Midbrain (tissue), 1 donor: ENCODE measurements around the gene UGT1A9.
"Not testable (repeated sequence)": the region's sequence is repeated elsewhere in the genome, so short reads cannot be mapped to it uniquely, and the experiment has no call there.

Source experiments
- DNase-seq: peaks from one replicate; lab custom pipeline; 2025; lab: John Stamatoyannopoulos, UW

The UGT1A9 gene

GRCh38 chr2:233671290-233672161, at the start of gene UGT1A9:
TSS of gene UGT1A9 (plus strand) at chr2:233671898. CDS start at chr2:233671935, 37 bp downstream.
- DNase-seq, result no peak

GRCh38 chr2:233627331-233628025, 44.2 kb upstream of the UGT1A9 start:
- DNase-seq, result no peak

- not testable (repeated sequence) for DNase-seq
Observed at GRCh38 chr2:233636306-233636705, 35.4 kb upstream of the UGT1A9 start, which contains the start of gene UGT1A10. TSS of gene UGT1A10 (plus strand) at chr2:233636448. CDS start at chr2:233636523, 75 bp downstream.

DNA sequence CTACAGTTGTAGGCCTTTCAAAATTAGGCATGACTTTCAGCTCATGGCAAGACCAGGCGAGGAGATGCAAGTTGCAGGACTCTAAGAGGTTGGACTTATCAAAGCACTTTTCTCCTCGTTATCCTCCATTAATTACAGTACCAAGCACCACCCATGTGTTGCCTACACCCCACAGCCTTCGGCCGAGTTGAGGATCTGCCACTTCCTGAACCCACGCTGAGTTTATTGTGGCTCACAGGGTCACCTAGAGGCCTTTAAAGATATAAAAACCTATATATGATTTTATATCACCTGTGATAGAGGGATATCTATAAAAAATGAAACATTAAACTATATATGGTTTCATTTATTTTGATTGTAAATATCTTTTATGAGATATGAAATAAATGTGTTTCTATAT, 32.9 kb upstream of the UGT1A9 start:
- no peak for DNase-seq

DNA sequence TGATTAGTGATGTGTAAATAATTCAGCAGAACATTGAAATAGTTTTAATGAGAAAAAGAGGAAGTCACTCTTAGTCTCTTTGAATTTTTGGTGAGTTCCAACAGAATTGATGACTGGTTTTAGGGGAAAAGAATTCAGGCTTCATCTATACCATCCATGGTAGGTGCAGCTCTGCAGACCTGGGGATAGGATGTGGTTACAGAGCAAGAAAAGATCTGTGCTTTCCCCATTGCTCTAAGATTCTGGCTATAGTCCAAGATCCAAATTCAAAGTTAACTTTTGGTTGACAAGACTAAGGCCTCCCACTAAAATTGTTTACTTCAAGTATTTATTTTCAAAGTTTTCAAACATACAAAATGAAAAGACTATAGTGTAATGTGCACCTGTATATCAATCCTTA, 31.8 kb upstream of the UGT1A9 start:
- no peak for DNase-seq

DNA sequence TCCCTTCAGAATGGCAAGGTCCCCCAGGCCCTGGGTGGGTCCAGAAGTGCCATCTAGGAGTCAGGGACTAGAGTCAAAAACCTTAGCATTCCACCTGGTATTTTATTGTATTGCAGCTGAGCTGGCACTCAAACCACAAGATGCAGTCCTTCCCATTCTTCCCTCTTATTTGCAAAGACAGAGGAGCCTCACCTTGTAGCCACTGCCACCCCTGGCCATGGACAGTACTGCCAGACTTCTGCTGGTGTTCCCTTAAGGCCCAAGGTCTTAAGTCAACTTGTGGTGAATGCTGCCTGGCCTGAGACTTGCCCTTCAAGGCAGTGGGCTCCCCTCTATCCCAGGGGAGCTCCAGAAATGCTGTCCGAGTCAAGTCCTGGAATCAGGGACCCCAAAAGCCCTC, 28.6 kb upstream of the UGT1A9 start:
- DNase-seq, result no peak

GRCh38 chr2:233646033-233646432, 25.7 kb upstream of the UGT1A9 start:
- DNase-seq, result not testable (repeated sequence)

GRCh38 chr2:233650981-233651380, 20.7 kb upstream of the UGT1A9 start:
- no peak for DNase-seq

GRCh38 chr2:233651430-233651829, 20.3 kb upstream of the UGT1A9 start:
- DNase-seq, result no peak

DNA sequence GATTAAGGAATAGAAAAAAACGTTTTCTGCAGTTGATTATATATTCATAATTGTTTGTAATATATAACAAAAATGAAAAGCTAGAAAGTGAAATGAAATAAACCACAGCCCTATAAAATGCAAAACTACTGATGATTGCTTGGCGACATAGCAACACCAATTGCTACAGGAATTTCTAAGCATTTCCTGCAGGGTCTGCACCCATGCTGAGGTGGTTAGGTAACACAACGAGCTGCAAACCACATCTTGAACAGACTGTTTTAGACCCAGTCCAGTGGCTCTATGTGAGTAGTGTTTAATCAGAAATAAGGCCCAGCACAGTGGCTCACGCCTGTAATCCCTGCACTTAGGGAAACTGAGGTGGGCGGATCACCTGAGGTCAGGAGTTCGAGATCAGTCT, 17.2 kb upstream of the UGT1A9 start:
- no peak for DNase-seq

GRCh38 chr2:233655043-233655442, 16.7 kb upstream of the UGT1A9 start:
- no peak for DNase-seq

- DNase-seq, result not testable (repeated sequence)
Observed at GRCh38 chr2:233655943-233656342, 15.8 kb upstream of the UGT1A9 start.

DNA sequence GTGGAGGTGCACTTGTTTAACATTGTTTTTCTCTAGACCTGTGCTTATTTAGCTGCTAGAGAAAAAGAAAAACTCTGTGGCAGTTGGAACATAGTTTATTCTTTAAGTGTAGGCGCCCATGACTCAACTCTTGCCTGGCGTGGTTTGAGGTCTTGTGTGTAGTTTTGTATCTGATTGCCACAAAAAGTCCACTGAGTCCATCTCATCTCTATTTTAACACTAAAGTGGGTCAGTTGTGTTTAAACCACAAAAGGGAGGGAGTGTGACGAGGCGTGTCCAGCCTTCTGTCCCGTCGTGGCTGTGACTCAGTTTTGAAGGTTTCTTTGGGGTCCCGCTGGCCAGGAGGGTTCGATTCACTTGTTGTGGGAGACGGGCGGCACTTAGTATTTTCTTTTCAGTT, 15.3 kb upstream of the UGT1A9 start:
- no peak for DNase-seq

- DNase-seq, result no peak
Observed at GRCh38 chr2:233658610-233659009, 13.1 kb upstream of the UGT1A9 start.

DNA sequence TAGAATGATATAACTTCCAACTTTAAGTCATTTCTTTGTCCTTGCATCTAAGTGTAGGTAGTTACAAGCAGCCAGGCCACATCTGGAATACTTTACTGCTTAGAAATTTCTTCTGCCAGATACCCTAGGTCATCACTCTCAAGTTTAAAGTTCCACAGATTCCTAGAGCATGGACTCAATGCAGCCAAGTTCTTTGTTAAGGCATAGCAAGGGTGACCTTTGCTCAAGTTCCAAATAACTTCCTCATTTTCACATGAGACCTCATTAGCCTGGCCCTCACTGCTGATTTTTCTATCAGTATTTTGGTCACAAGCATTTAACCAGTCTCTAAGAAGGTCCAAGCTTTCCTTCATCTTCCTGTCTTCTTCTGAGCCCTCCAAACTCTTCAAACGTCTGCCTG, 7.8 kb upstream of the UGT1A9 start:
- no peak for DNase-seq

DNA sequence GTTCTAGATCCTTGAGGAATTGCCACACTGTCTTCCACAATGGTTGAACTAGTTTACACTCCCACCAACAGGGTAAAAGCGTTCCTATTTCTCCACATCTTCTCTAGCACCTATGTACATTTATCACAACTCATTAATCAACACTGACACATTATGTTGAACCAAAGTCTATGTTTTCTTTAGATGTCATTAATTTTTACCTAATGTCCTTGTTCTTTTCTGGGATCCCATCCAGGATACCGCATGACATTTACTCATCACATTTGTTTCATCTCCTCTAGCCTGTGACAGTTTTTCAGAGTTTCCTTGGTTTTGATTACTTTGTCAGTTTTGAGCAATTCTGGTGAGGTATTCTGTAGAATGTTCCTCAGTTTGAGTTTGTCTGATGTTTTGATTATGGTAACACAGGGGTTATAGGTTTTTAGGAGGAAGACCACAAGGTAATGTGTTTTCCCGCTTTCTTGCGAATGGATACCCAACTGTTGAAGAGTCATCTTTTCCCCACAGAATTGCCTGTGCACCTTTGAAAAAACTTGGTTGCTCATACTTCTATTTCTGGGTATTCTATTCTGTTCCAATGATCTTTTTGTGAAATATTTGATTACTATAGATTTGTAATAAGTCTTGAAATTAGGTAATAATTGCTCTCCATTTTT, 3.0 kb upstream of the UGT1A9 start:
- no peak for DNase-seq

DNA sequence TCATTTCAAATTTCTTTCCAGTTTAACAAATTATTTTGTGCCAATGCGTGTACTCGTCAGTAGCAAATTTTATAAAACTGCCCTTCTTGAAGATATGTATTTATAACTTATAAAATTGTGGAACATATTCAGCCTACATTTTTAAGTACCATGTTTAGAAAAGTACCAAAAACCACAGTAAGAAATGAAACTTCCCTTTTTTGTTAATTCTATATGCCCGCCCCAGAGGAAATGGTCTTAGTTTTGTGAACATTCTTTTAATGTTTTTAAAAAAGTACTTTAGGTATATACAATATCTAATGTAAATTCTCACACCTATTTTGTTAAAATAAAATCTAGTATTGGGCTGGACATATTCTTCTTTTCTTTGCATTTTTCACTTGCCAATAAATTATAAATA, 1.2 kb downstream of the UGT1A9 start:
- no peak for DNase-seq

DNA sequence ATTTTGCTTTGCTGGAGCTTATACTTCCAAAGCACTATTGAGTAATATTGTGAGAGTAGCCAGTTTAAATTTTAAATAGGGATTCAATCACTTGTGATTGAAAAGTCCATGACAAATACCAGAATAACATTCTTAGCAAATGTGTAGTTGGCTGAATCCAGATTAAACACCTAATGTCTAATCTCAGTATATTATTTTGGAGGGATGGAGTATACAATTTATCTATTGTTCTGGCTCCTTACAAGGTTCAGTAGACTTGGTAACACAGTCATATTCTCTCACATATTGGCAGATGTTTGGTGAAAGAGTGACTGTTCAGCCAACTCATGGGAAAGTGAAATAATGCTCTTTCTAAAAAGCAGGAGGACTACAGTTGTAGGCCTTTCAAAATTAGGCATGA, 2.2 kb downstream of the UGT1A9 start:
- no peak for DNase-seq

DNA sequence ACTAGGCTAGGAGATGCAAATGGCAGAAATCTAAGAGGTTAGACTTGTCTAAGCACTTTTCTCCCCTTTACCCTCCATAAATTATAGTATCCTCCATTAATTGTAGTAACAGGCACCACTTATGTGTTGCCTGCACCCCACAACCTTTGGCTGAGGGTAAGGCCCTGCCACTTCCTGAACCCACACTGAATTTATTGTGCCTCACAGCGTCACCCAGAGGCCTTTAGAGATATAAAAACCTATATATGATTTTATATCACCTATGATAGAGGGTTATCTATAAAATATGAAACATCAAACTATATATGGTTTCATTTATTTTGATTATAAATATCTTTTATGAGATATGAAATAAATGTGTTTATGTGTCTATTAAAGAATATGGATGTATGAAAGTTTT, 2.6 kb downstream of the UGT1A9 start:
- no peak for DNase-seq

DNA sequence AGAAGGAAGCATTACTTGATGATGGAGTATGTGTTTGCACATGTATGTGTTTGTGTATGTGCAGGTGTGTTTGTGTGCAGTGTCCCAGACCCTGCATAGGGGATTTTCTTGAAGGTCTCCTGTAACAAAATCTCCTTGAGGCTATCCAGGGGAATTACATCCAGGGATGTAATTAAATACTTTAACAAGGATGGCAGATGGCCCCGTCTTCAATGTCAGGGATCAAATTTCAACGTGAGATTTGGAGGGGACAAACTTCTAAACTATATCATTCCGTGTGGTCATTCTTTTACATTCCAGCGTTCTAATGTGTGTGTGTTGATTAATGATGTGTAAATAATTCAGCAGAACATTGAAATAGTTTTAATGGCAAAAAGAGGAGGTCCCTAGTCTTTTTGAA, 3.3 kb downstream of the UGT1A9 start:
- DNase-seq, result no peak

DNA sequence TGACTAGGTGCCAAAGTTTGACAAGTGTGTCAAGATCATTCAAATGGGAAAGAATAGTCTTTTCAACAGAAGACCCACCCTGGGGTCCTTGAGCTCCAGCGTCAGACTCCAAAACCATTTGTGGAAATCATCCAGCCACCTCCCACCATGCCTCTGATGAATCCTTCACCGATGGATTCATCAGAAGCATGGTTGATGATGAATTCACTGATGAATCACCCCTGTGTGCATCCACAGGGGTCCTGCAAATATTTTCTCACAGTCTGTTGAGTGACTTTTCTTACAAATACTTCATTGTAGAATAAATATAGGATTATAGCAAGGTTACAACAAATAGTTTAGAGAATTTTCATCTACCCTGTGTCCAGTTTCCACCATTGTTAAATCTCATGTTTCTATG, 4.3 kb downstream of the UGT1A9 start:
- DNase-seq, result no peak

- no peak for DNase-seq
Observed at GRCh38 chr2:233679196-233679595, 7.5 kb downstream of the UGT1A9 start.
